H9 (cell line): ENCODE results near the gene RPGR. TPM values are rescaled to one million over a fixed set of nuclear protein-coding genes. Genes with fewer than 3 reads are reported as not detected.

Source experiments
- DNase-seq: peaks from one replicate; pipeline ENCODE4 v3.0.0-alpha.2; 2017
- H2AFZ ChIP-seq: one replicate; pipeline ENCODE4 v1.6.1; 2013; ENCODE audit warnings: mild to moderate bottlenecking, low read length, control low read depth, moderate library complexity
- H2AK5ac ChIP-seq: 2 replicates; pipeline ENCODE4 v1.6.1; 2013; ENCODE audit warnings: low read length, control low read depth, mixed read lengths; ENCODE audit not compliant: insufficient read length
- H2BK120ac ChIP-seq: one replicate; pipeline ENCODE4 v1.6.1; 2013; ENCODE audit warnings: low read depth, mild to moderate bottlenecking, low read length, control low read depth, inconsistent platforms; ENCODE audit not compliant: poor library complexity, severe bottlenecking
- H2BK12ac ChIP-seq: 2 replicates; pipeline ENCODE4 v1.6.1; 2013; ENCODE audit warnings: low read length, control low read depth, mixed read lengths, low read depth; ENCODE audit not compliant: insufficient read length
- H2BK15ac ChIP-seq: 2 replicates; pipeline ENCODE4 v1.6.1; 2013; ENCODE audit warnings: low read depth, low read length, control low read depth
- H2BK20ac ChIP-seq: one replicate; pipeline ENCODE4 v1.6.1; 2013; ENCODE audit warnings: low read depth, mild to moderate bottlenecking, low read length, control low read depth, inconsistent platforms; ENCODE audit not compliant: poor library complexity, severe bottlenecking
- H2BK5ac ChIP-seq: 2 replicates; pipeline ENCODE4 v1.6.1; 2013; ENCODE audit warnings: low read length, control low read depth, mixed read lengths; ENCODE audit not compliant: insufficient read length
- H3K14ac ChIP-seq: 2 replicates; pipeline ENCODE4 v1.6.1; 2013; ENCODE audit warnings: low read length, control low read depth; ENCODE audit not compliant: insufficient read depth
- H3K18ac ChIP-seq: 2 replicates; pipeline ENCODE4 v1.6.1; 2013; ENCODE audit warnings: low read depth, mild to moderate bottlenecking, mixed read lengths, low read length, control low read depth; ENCODE audit not compliant: insufficient read length
- H3K23ac ChIP-seq: 2 replicates; pipeline ENCODE4 v1.6.1; 2013; ENCODE audit warnings: low read length, control low read depth, mixed read lengths, low read depth; ENCODE audit not compliant: insufficient read length
- H3K23me2 ChIP-seq: 2 replicates; pipeline ENCODE4 v1.6.1; 2013; ENCODE audit warnings: low read depth, mild to moderate bottlenecking, mixed read lengths, low read length, control low read depth; ENCODE audit not compliant: insufficient read length, poor library complexity, severe bottlenecking
- H3K27ac ChIP-seq: 2 replicates; pipeline ENCODE4 v1.5.1; 2013; ENCODE audit warnings: low read length, control low read depth, mixed read lengths, low read depth; ENCODE audit not compliant: insufficient read length
- H3K27me3 ChIP-seq: 2 replicates; pipeline ENCODE4 v1.6.1; 2013; ENCODE audit warnings: low read length, control low read depth, inconsistent platforms; ENCODE audit not compliant: insufficient read depth
- H3K4ac ChIP-seq: 2 replicates; pipeline ENCODE4 v1.6.1; 2013; ENCODE audit warnings: low read depth, mild to moderate bottlenecking, control low read depth, inconsistent platforms, low read length, moderate library complexity
- H3K4me1 ChIP-seq: 2 replicates; pipeline ENCODE4 v1.6.1; 2013; ENCODE audit warnings: low read length, control low read depth, inconsistent platforms; ENCODE audit not compliant: insufficient read depth
- H3K4me2 ChIP-seq: 2 replicates; pipeline ENCODE4 v1.6.1; 2013; ENCODE audit warnings: low read length, control low read depth, mixed read lengths; ENCODE audit not compliant: insufficient read length, insufficient read depth
- H3K56ac ChIP-seq: 2 replicates; pipeline ENCODE4 v1.6.1; 2013; ENCODE audit warnings: low read depth, mild to moderate bottlenecking, mixed read lengths, low read length, control low read depth; ENCODE audit not compliant: insufficient read length
- H3K79me1 ChIP-seq: 2 replicates; pipeline ENCODE4 v1.6.1; 2013; ENCODE audit warnings: low read depth, mild to moderate bottlenecking, moderate library complexity, low read length, control low read depth, inconsistent platforms; ENCODE audit not compliant: insufficient read depth, poor library complexity, severe bottlenecking
- H3K79me2 ChIP-seq: 2 replicates; pipeline ENCODE4 v1.6.1; 2013; ENCODE audit warnings: low read length, control low read depth, inconsistent platforms; ENCODE audit not compliant: insufficient read depth
- H3K9ac ChIP-seq: 2 replicates; pipeline ENCODE4 v1.6.1; 2013; ENCODE audit warnings: low read length, control low read depth, mixed read lengths; ENCODE audit not compliant: insufficient read length; ENCODE audit errors: extremely low read depth
- H3K9me3 ChIP-seq: one replicate; pipeline ENCODE4 v1.6.1; 2013; ENCODE audit warnings: low read depth, low read length, inconsistent platforms; ENCODE audit not compliant: control insufficient read depth
- H3T11ph ChIP-seq: one replicate; pipeline ENCODE4 v1.6.1; 2013; ENCODE audit warnings: mild to moderate bottlenecking, low read length, control low read depth, inconsistent platforms
- H4K20me1 ChIP-seq: one replicate; pipeline ENCODE4 v1.6.1; 2013; ENCODE audit not compliant: control insufficient read depth, insufficient read length, insufficient read depth
- H4K5ac ChIP-seq: 2 replicates; pipeline ENCODE4 v1.6.1; 2013; ENCODE audit warnings: low read depth, mild to moderate bottlenecking, mixed read lengths, low read length, control low read depth; ENCODE audit not compliant: insufficient read length
- H4K8ac ChIP-seq: replicated peaks from 2 replicates; pipeline ENCODE4 v1.6.1; 2013; ENCODE audit warnings: low read length, control low read depth, mixed read lengths, low read depth; ENCODE audit not compliant: insufficient read length
- H4K91ac ChIP-seq: 2 replicates; pipeline ENCODE4 v1.6.1; 2013; ENCODE audit warnings: low read depth, mild to moderate bottlenecking, moderate library complexity, mixed read lengths, low read length, control low read depth; ENCODE audit not compliant: insufficient read length
- H3K27ac Mint-ChIP-seq, 3 experiments: 2 replicates in 2 of 3; 3 replicates in 1 of 3; pipeline ENCODE4 v1.8.0; 2020 to 2021; ENCODE audit warnings: mixed read lengths in 3 of 3, mild to moderate bottlenecking in 1 of 3, moderate library complexity in 1 of 3
- H3K27me3 Mint-ChIP-seq: 2 replicates; pipeline ENCODE4 v1.8.0; 2021; ENCODE audit warnings: low read depth, mild to moderate bottlenecking, moderate library complexity, mixed read lengths
- H3K36me3 Mint-ChIP-seq, 3 experiments: 2 replicates in 2 of 3; 3 replicates in 1 of 3; pipeline ENCODE4 v1.8.0; 2020 to 2021; ENCODE audit warnings: low read depth in 3 of 3, mixed read lengths in 3 of 3; ENCODE audit not compliant: insufficient read depth in 1 of 3
- H3K4me1 Mint-ChIP-seq, 2 experiments: 2 replicates each; pipeline ENCODE4 v1.8.0; 2020; ENCODE audit warnings: mixed read lengths in 2 of 2
- H3K4me3 Mint-ChIP-seq, 2 experiments: 2 replicates in 1 of 2; 3 replicates in 1 of 2; pipeline ENCODE4 v1.8.0; 2020 to 2021; ENCODE audit warnings: mild to moderate bottlenecking in 2 of 2, mixed read lengths in 2 of 2, moderate library complexity in 1 of 2
- H3K9me3 Mint-ChIP-seq, 2 experiments: 2 replicates in 1 of 2; 3 replicates in 1 of 2; pipeline ENCODE4 v1.8.0; 2020; ENCODE audit warnings: mild to moderate bottlenecking in 2 of 2, mixed read lengths in 2 of 2, moderate library complexity in 1 of 2
- WGBS: extraction: QIAGEN DNeasy Blood & Tissue Kit; methylation state at CpG from one replicate; pipeline ENCODE4 v1.1.7; 2013; ENCODE audit warnings: missing lambda C conversion rate, low lambda C conversion rate, mixed read lengths; ENCODE audit not compliant: insufficient read length; ENCODE audit errors: extremely low coverage; 5-methylcytosine and 5-hydroxymethylcytosine counted together
- total RNA-seq: library from RNA; stranded (reverse); gene quantifications from 2 replicates; pipeline ENCODE4 v1.2.1, GENCODE V29; 2021
- TF ChIP-seq, protein P1 (sequence below): fragments of 200-600 bp; sonication (generic); conservative IDR thresholded peaks from 3 replicates; pipeline ENCODE4 v1.8.0; 2021; ENCODE audit warnings: antibody characterized with exemption, mild to moderate bottlenecking

RPGR gene
- total RNA-seq, 1 experiment from 2014 or later = 7.3 TPM

DNA sequence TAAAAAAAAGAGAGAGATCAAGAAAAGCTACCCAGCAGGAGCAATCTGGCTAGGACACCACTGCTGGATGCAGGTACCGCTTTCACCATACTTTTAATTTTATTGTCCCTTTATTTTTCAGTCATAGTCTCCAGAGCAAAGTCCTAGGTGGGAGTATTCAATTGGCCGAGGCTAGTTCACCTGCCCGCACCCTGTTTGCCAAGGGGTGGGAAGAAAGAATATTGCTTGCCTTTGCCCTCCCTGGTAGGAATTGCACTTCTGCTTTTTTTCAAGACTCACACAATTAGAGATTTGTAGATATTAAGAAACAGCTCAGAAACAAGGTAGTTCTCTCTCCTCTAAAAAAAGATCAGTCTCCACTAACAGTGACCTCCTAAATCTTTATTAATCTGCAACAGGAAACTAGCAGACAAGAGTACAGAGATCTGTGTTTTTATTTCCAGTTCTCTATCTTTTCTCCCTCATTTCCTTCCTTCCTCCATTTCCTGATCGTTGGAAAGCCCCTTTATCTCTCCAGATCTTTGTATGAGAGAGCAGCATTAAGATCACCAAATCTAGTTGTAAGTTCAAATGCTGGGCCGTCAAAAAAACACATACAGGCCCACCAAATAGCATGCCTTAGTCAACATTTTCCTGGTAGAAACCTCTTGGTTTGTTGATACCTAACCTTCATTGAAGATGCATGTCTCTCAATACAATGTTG lies 9.4 kb upstream of the RPGR start:
- no peaks in the 10 kb centered on the region for H3K23me2 ChIP-seq
- no peak overlapping the region for H4K5ac ChIP-seq
- H3K4me1 ChIP-seq = no peaks in the 10 kb centered on the region
- no CpG with 5 or more reads among the region's 5 CpGs for WGBS
- H3K27me3 ChIP-seq = no peaks in the 10 kb centered on the region
- H3K9me3 ChIP-seq = no peaks in the 10 kb centered on the region
- no peak overlapping the region for H3K9ac ChIP-seq
- no peak overlapping the region for H3K4me2 ChIP-seq
- no peak overlapping the region for H3K18ac ChIP-seq
- H2BK12ac ChIP-seq = no peak overlapping the region
- no peak overlapping the region for H4K91ac ChIP-seq
- H3K36me3 Mint-ChIP-seq = no peaks in the 10 kb centered on the region; a peak in 2 of 7 replicates
- H2BK15ac ChIP-seq = no peak overlapping the region
- H3K27ac Mint-ChIP-seq = no peak overlapping the region
- no peak overlapping the region for H3K56ac ChIP-seq
- peaks cover 62 to 63% of the 10 kb centered on the region in 2 experiments for H3K9me3 Mint-ChIP-seq
- H4K20me1 ChIP-seq = no peaks in the 10 kb centered on the region
- no peak overlapping the region for H4K8ac ChIP-seq
- H2BK20ac ChIP-seq = no peak overlapping the region
- peaks cover 0 to 4% of the 10 kb centered on the region in 2 experiments; a peak in 1 of 4 replicates for H3K4me1 Mint-ChIP-seq
- no peak overlapping the region for H2AFZ ChIP-seq
- no peaks in the 10 kb centered on the region for H3K79me2 ChIP-seq
- H3K4ac ChIP-seq = no peak overlapping the region
- H2AK5ac ChIP-seq = no peak overlapping the region
- H2BK5ac ChIP-seq = no peak overlapping the region
- H3T11ph ChIP-seq = no peak overlapping the region
- TF ChIP-seq, protein P1, sequence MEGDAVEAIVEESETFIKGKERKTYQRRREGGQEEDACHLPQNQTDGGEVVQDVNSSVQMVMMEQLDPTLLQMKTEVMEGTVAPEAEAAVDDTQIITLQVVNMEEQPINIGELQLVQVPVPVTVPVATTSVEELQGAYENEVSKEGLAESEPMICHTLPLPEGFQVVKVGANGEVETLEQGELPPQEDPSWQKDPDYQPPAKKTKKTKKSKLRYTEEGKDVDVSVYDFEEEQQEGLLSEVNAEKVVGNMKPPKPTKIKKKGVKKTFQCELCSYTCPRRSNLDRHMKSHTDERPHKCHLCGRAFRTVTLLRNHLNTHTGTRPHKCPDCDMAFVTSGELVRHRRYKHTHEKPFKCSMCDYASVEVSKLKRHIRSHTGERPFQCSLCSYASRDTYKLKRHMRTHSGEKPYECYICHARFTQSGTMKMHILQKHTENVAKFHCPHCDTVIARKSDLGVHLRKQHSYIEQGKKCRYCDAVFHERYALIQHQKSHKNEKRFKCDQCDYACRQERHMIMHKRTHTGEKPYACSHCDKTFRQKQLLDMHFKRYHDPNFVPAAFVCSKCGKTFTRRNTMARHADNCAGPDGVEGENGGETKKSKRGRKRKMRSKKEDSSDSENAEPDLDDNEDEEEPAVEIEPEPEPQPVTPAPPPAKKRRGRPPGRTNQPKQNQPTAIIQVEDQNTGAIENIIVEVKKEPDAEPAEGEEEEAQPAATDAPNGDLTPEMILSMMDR = no peak
- peaks cover 1% of the 10 kb centered on the region; the same call in 1 of the 2 replicates for H3K27me3 Mint-ChIP-seq
- H3K23ac ChIP-seq = no peak overlapping the region
- DNase-seq = no peak
- no peak overlapping the region; a peak in 1 of 5 replicates for H3K4me3 Mint-ChIP-seq
- H2BK120ac ChIP-seq = no peak overlapping the region
- H3K27ac ChIP-seq = no peak overlapping the region
- no peak overlapping the region for H3K14ac ChIP-seq
- H3K79me1 ChIP-seq = no peaks in the 10 kb centered on the region
